GM18867 (cell line): ENCODE results near the gene C1QTNF2.
"Not testable (repeated sequence)": the region's sequence is repeated elsewhere in the genome, so short reads cannot be mapped to it uniquely, and the experiment has no call there.

ENCODE experiments used
- ATAC-seq: cut with Tn5 transposase; IDR thresholded peaks from one replicate; pipeline ENCODE4 v1.9.1; 2021; ENCODE audit warnings: mild to moderate bottlenecking, moderate library complexity; ENCODE audit not compliant: unreplicated experiment

The C1QTNF2 gene

GRCh38 chr5:160347448-160347847 is 23.0 kb downstream of the C1QTNF2 start:
- no peak for ATAC-seq

- no peak for ATAC-seq
Measured at GRCh38 chr5:160342413-160342941, 27.9 kb downstream of the C1QTNF2 start.

GRCh38 chr5:160341309-160341870 is 29.0 kb downstream of the C1QTNF2 start:
- no peak for ATAC-seq

- not testable (repeated sequence) for ATAC-seq
Measured at GRCh38 chr5:160340513-160340912, 29.9 kb downstream of the C1QTNF2 start.

- no peak for ATAC-seq
Measured at GRCh38 chr5:160339406-160340130, 30.9 kb downstream of the C1QTNF2 start.

- not testable (repeated sequence) for ATAC-seq
Measured at GRCh38 chr5:160334716-160335115, 35.7 kb downstream of the C1QTNF2 start.

GRCh38 chr5:160333721-160334120 is 36.7 kb downstream of the C1QTNF2 start:
- no peak for ATAC-seq

- no peak for ATAC-seq
Measured at GRCh38 chr5:160330212-160330611, 40.2 kb downstream of the C1QTNF2 start.

- ATAC-seq = no peak
Measured at GRCh38 chr5:160327818-160328217, 42.6 kb downstream of the C1QTNF2 start.

- no peak for ATAC-seq
Measured at GRCh38 chr5:160326981-160327380, 43.4 kb downstream of the C1QTNF2 start.

- ATAC-seq = no peak
Measured at GRCh38 chr5:160325716-160326115, 44.7 kb downstream of the C1QTNF2 start.

- no peak for ATAC-seq
Measured at GRCh38 chr5:160324886-160325285, 45.5 kb downstream of the C1QTNF2 start.

- no peak for ATAC-seq
Measured at GRCh38 chr5:160318409-160318808, 52.0 kb downstream of the C1QTNF2 start.

GRCh38 chr5:160317434-160317833 is 53.0 kb downstream of the C1QTNF2 start:
- ATAC-seq = no peak

GRCh38 chr5:160315968-160316367 is 54.5 kb downstream of the C1QTNF2 start:
- no peak for ATAC-seq

- no peak for ATAC-seq
Measured at GRCh38 chr5:160312960-160313727, 57.3 kb downstream of the C1QTNF2 start.

GRCh38 chr5:160312134-160312959 is 58.1 kb downstream of the C1QTNF2 start, which contains the start of gene CCNJL:
Gene CCNJL (minus strand): TSS chr5:160312564. CDS start chr5:160311923, 641 bp downstream.
- no peak for ATAC-seq

GRCh38 chr5:160311491-160312133 is 58.8 kb downstream of the C1QTNF2 start:
- ATAC-seq = no peak

- ATAC-seq = no peak
Measured at GRCh38 chr5:160310552-160311295, 59.7 kb downstream of the C1QTNF2 start.
